ENCODE data around the gene FAM171A1.

DNA sequence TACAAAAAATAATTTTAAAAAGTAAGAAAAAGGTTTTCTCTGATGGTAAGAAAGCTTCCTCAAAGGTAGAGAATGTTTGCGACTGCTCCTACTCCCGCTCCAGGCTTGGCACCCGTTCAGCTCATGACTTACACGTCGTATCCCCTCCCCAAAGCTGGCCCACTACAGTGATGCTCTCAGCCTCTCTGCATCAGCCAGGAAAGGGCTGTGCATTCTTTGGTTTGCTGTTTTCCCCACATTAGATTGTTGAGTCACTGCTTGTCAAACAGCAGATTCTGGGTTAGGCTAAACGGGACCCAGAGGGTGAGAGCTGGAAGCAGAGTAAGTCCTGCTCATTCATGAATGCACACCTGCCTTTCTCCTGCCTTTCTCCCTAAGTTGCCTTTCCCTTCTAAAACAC, 147.9 kb downstream of the FAM171A1 start:
- TF ChIP-seq, protein P1, sequence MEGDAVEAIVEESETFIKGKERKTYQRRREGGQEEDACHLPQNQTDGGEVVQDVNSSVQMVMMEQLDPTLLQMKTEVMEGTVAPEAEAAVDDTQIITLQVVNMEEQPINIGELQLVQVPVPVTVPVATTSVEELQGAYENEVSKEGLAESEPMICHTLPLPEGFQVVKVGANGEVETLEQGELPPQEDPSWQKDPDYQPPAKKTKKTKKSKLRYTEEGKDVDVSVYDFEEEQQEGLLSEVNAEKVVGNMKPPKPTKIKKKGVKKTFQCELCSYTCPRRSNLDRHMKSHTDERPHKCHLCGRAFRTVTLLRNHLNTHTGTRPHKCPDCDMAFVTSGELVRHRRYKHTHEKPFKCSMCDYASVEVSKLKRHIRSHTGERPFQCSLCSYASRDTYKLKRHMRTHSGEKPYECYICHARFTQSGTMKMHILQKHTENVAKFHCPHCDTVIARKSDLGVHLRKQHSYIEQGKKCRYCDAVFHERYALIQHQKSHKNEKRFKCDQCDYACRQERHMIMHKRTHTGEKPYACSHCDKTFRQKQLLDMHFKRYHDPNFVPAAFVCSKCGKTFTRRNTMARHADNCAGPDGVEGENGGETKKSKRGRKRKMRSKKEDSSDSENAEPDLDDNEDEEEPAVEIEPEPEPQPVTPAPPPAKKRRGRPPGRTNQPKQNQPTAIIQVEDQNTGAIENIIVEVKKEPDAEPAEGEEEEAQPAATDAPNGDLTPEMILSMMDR (CRISPR knock-in tag; IDR thresholded peaks at IDR 0.05) = no peak
- TF ChIP-seq TAF1 (CRISPR knock-in tag; IDR thresholded peaks at IDR 0.05) = no peak
- TF ChIP-seq RAD51 (IDR thresholded peaks at IDR 0.05; ENCODE audit: borderline replicate concordance) = no peak
- TF ChIP-seq MEF2D (CRISPR knock-in tag; IDR thresholded peaks at IDR 0.05) = no peak
- TF ChIP-seq NBN (conservative IDR thresholded peaks at IDR 0.05) = no peak
- TF ChIP-seq ZNF501 (CRISPR knock-in tag; IDR thresholded peaks at IDR 0.05) = no peak
- no peak for TF ChIP-seq NFE2L2 (IDR thresholded peaks at IDR 0.05; ENCODE audit: low read length)
- no peak for TF ChIP-seq ZNF224 (CRISPR knock-in tag; IDR thresholded peaks at IDR 0.05)
- no peak for TF ChIP-seq HDAC2 (CRISPR knock-in tag; IDR thresholded peaks at IDR 0.05)
- TF ChIP-seq ZNF441 (CRISPR knock-in tag; IDR thresholded peaks at IDR 0.05; ENCODE audit: borderline replicate concordance) = no peak
- TF ChIP-seq MIER2 (CRISPR knock-in tag; IDR thresholded peaks at IDR 0.05) = no peak
